ENCODE measurements around the gene WDFY4. TPM values are rescaled to one million over a fixed set of nuclear protein-coding genes. Genes with fewer than 3 reads are reported as not detected.

WDFY4 gene
- total RNA-seq, 1 experiment from 2014 or later, result not detected

GRCh38 chr10:48708144-48708543, 23.5 kb downstream of the WDFY4 start:
- no peak for DNase-seq
- intact Hi-C loops (cut with micrococcal nuclease; ENCODE audit: unreplicated experiment), result no loop called here
- no peaks in the 10 kb centered on the region for H4K20me1 ChIP-seq (ENCODE audit: insufficient read depth)
- no peak overlapping the region for H3K4me3 ChIP-seq
- H3F3A ChIP-seq (ENCODE audit: insufficient read depth, low read depth), result no peaks in the 10 kb centered on the region
- peaks cover 75% of the 10 kb centered on the region for H3K27me3 ChIP-seq (ENCODE audit: insufficient read depth, low read depth)
- H3K4me2 ChIP-seq, result no peak overlapping the region
- no peak overlapping the region for H2AFZ ChIP-seq
- ChIA-PET CTCF (no interaction called here), POLR2A (ENCODE audit: unreplicated experiment) (no interaction called here)
- TF ChIP-seq CTCF (conservative IDR thresholded peaks at IDR 0.05) (no peak), EZH2 (IDR thresholded peaks at IDR 0.05; ENCODE audit: low read depth) (no peak)
- no peak overlapping the region for H3K27ac ChIP-seq
- H3K36me3 ChIP-seq (ENCODE audit: low read depth), result no peaks in the 10 kb centered on the region
- no TSS peak for BruUV-seq (replicated peaks)
- H3K4me1 ChIP-seq (replicated peaks; ENCODE audit: insufficient read depth), result no peaks in the 10 kb centered on the region
- no peaks in the 10 kb centered on the region for H3K79me2 ChIP-seq (ENCODE audit: low read depth)
- no peaks in the 10 kb centered on the region for H3K9me2 ChIP-seq (ENCODE audit: insufficient read depth)
- no peaks in the 10 kb centered on the region for H3K9me3 ChIP-seq (ENCODE audit: insufficient read depth, low read depth)

- no peaks in the 10 kb centered on the region for H4K20me1 ChIP-seq (ENCODE audit: insufficient read depth)
- H3K9me3 ChIP-seq (ENCODE audit: insufficient read depth, low read depth), result no peaks in the 10 kb centered on the region
- no peaks in the 10 kb centered on the region for H3K79me2 ChIP-seq (ENCODE audit: low read depth)
- H3K9me2 ChIP-seq (ENCODE audit: insufficient read depth), result no peaks in the 10 kb centered on the region
- no peak overlapping the region for H3K4me3 ChIP-seq
- no peak overlapping the region for H3K27ac ChIP-seq
- H3K27me3 ChIP-seq (ENCODE audit: insufficient read depth, low read depth), result peaks cover 72% of the 10 kb centered on the region
- CTCF ChIA-PET, result no interaction called here
- no TSS peak for BruUV-seq (replicated peaks)
- POLR2A ChIA-PET (ENCODE audit: unreplicated experiment), result no interaction called here
- no peaks in the 10 kb centered on the region for H3K4me1 ChIP-seq (replicated peaks; ENCODE audit: insufficient read depth)
- intact Hi-C loops (cut with micrococcal nuclease; ENCODE audit: unreplicated experiment), result no loop called here
- H2AFZ ChIP-seq, result no peak overlapping the region
- H3K36me3 ChIP-seq (ENCODE audit: low read depth), result no peaks in the 10 kb centered on the region
- no peak overlapping the region for H3K4me2 ChIP-seq
- H3F3A ChIP-seq (ENCODE audit: insufficient read depth, low read depth), result no peaks in the 10 kb centered on the region
- DNase-seq, result no peak
- TF ChIP-seq EZH2 (IDR thresholded peaks at IDR 0.05; ENCODE audit: low read depth) (no peak), CTCF (conservative IDR thresholded peaks at IDR 0.05) (no peak)
Observed at GRCh38 chr10:48710647-48711275, 26.1 kb downstream of the WDFY4 start.

GRCh38 chr10:48711830-48712229, 27.2 kb downstream of the WDFY4 start:
- H3K27me3 ChIP-seq (ENCODE audit: insufficient read depth, low read depth), result peaks cover 73% of the 10 kb centered on the region
- TF ChIP-seq CTCF (conservative IDR thresholded peaks at IDR 0.05), result no peak

More at GRCh38 chr10:48711830-48712229, 27.2 kb downstream of the WDFY4 start:
- DNase-seq, result no peak
- H3F3A ChIP-seq (ENCODE audit: insufficient read depth, low read depth), result no peaks in the 10 kb centered on the region
- ChIA-PET CTCF (no interaction called here), POLR2A (ENCODE audit: unreplicated experiment) (no interaction called here)
- H3K9me2 ChIP-seq (ENCODE audit: insufficient read depth), result no peaks in the 10 kb centered on the region
- no peak overlapping the region for H3K27ac ChIP-seq
- no peak overlapping the region for H2AFZ ChIP-seq
- intact Hi-C loops (cut with micrococcal nuclease; ENCODE audit: unreplicated experiment), result no loop called here
- no peaks in the 10 kb centered on the region for H3K36me3 ChIP-seq (ENCODE audit: low read depth)
- H3K4me3 ChIP-seq, result no peak overlapping the region
- BruUV-seq (replicated peaks), result no TSS peak
- H4K20me1 ChIP-seq (ENCODE audit: insufficient read depth), result no peaks in the 10 kb centered on the region
- H3K4me2 ChIP-seq, result no peak overlapping the region
- no peaks in the 10 kb centered on the region for H3K4me1 ChIP-seq (replicated peaks; ENCODE audit: insufficient read depth)
- H3K79me2 ChIP-seq (ENCODE audit: low read depth), result no peaks in the 10 kb centered on the region
- no peaks in the 10 kb centered on the region for H3K9me3 ChIP-seq (ENCODE audit: insufficient read depth, low read depth)

Measured in PC-9 (cell line).